GM19468 (cell line): ENCODE results near the gene SUPV3L1.
"Not testable (repeated sequence)": the region's sequence is repeated elsewhere in the genome, so short reads cannot be mapped to it uniquely, and the experiment has no call there.

Experiments used
- ATAC-seq: cut with Tn5 transposase; IDR thresholded peaks from one replicate; pipeline ENCODE4 v1.9.1; 2021; ENCODE audit warnings: mild to moderate bottlenecking, moderate library complexity, moderate number of reproducible peaks; ENCODE audit not compliant: unreplicated experiment; ENCODE audit errors: extremely low read depth

The SUPV3L1 gene

DNA sequence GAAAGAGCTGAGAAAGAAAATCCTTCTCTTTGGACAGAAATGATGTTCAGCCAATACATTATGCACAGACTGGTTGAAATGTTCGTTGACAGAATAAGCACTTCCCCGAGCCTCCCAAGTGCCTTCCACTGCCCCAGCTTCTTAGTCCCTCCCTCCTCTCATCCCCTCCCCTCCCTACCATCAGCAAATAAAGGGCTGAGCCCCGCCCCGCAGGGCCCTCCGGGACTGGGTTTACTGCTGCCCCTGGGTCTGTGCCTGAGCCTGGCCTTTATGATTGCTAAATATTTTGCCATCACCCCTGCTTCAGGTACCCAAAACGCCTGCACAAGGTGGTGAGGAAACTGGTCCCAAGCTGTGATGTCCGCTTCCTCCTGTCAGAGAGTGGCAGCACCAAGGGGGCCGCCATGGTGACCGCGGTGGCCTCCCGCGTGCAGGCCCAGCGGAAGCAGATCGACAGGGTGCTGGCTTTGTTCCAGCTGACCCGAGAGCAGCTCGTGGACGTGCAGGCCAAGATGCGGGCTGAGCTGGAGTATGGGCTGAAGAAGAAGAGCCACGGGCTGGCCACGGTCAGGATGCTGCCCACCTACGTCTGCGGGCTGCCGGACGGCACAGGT lies 68.2 kb downstream of the SUPV3L1 start:
- no peak for ATAC-seq

DNA sequence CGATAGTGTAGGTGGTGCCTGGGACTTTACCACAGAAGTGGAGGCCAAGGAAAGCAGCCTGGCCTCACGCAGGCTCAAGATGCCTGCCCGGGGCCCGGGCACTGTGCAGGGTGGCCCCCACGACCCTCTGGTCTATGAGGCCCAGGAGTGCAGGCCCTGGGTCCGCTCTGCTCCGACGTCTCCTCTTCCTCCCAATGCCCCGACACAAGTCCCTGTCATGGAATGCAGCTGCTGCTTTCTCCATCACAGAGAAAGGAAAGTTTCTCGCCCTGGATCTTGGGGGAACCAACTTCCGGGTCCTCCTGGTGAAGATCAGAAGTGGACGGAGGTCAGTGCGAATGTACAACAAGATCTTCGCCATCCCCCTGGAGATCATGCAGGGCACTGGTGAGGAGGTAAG lies 70.0 kb downstream of the SUPV3L1 start:
- no peak for ATAC-seq

DNA sequence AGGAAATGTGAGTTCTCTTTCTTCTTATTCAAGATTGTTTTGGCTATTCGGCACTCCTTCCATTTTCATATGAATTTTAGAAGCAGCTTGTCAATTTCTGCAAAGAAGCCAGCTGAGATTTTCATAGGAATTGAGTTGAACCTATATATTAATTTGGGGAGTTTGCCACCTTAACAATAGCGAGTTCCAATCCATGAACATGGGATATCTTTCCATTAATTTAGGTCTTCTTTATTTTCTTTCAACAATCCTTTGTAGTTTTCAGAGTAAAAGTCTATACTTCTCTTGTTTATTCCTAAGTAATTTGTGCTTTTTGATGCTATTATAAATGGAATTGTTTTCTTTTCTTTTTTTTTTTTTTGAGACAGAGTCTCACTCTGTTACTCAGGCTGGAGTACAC lies 71.4 kb downstream of the SUPV3L1 start:
- ATAC-seq, result not testable (repeated sequence)

DNA sequence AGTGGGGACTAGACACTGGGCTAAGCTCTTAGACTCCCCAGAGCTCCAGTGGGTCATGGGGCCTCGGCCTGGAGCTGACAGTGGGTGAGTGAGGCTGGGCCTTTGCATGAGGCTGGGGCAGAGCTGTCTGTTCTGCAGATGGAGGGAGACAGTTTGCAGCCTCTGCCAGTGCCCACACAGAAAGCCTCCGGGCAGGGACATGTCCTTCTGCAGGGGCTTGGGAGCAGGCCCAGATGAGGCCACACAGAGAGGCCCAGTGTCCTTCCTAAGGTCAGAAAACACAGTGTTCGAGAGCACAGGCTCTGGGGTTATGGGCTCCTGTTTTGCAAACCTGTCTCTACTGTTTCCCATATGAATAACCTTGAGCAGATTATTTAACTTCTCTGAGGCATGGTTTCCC lies 73.1 kb downstream of the SUPV3L1 start:
- ATAC-seq, result no peak

DNA sequence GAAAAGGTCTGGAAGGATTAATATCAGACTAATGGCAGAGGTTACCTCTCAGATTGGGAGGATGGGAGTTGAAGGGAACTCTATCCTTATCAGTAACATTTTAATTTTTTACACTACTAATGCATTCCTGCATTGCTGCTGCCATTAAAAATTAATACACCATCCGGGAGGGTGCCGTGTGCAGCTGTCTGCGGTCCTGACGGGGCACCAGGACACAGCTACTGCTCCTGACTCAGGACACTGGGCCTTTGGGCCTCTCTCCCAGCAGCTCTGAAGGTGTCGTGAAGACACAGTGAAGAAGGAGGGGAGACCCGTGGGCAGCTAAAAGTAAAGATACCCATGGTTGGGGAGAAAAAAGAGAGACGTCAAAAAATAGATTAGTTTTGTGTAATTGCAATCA lies 74.8 kb downstream of the SUPV3L1 start:
- no peak for ATAC-seq
